Measurements from ENCODE around the gene QTRT2.

DNA sequence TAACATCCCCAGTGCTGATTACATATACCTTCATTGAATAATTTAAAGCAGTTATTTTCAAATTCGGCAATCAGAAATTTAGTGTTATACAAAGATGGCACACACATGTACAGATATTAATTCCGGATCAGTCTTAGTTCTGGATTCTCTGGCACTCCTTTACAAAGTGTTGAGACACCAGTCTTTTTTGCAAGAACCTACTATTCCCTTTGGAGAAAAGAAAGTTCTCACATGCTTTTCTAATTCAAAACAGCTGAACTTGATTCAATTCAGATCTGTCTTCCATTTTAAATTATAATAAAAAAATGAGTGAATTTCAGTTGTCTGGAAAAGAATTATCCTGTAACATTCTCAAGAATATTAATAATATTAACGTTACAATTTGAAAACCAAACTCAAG lies 20.6 kb upstream of the QTRT2 start:
- TF ChIP-seq POLR2AphosphoS5 (IDR thresholded peaks at IDR 0.05; ENCODE audit: insufficient read depth in 1 of 2, low read depth in 1 of 2) (no peak), POLR2A (IDR thresholded peaks at IDR 0.05) (no peak)
- TF ChIP-seq, protein P1, sequence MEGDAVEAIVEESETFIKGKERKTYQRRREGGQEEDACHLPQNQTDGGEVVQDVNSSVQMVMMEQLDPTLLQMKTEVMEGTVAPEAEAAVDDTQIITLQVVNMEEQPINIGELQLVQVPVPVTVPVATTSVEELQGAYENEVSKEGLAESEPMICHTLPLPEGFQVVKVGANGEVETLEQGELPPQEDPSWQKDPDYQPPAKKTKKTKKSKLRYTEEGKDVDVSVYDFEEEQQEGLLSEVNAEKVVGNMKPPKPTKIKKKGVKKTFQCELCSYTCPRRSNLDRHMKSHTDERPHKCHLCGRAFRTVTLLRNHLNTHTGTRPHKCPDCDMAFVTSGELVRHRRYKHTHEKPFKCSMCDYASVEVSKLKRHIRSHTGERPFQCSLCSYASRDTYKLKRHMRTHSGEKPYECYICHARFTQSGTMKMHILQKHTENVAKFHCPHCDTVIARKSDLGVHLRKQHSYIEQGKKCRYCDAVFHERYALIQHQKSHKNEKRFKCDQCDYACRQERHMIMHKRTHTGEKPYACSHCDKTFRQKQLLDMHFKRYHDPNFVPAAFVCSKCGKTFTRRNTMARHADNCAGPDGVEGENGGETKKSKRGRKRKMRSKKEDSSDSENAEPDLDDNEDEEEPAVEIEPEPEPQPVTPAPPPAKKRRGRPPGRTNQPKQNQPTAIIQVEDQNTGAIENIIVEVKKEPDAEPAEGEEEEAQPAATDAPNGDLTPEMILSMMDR (IDR thresholded peaks at IDR 0.05) = no peak
